WTC11 (cell line): ENCODE results near the gene ACBD3. TPM values are rescaled to one million over a fixed set of nuclear protein-coding genes. Genes with fewer than 3 reads are reported as not detected.
A peak's percentile ranks its signal among the peaks of the same experiment; 100 is the strongest.

Source experiments
- ATAC-seq: fragments of 200-7000 bp; cut with Tn5 transposase; 2 replicates; pipeline ENCODE4 v1.10.0; 2021; ENCODE audit warnings: mild to moderate bottlenecking, moderate library complexity
- CTCF ChIA-PET: fragments of 300-600 bp; sonication (Branson Sonifier 250); formaldehyde crosslinking; loops from one replicate; lab custom pipeline; 2021; ENCODE audit warnings: antibody characterized with exemption; lab: Charles Lee
- POLR2A ChIA-PET: fragments of 350-600 bp; sonication (Branson Sonifier 250); formaldehyde crosslinking; loops from one replicate; lab custom pipeline; 2021; ENCODE audit warnings: antibody characterized with exemption; lab: Charles Lee
- DNase-seq: peaks from one replicate; pipeline ENCODE4 v3.0.0; 2021; ENCODE audit warnings: low spot score
- H3K27ac Mint-ChIP-seq: 2 replicates; pipeline ENCODE4 v1.8.0; 2021; ENCODE audit warnings: mixed read lengths
- H3K27me3 Mint-ChIP-seq: 2 replicates; pipeline ENCODE4 v1.8.0; 2021; ENCODE audit warnings: low read depth, mild to moderate bottlenecking, moderate library complexity, mixed read lengths
- H3K36me3 Mint-ChIP-seq: 2 replicates; pipeline ENCODE4 v1.8.0; 2021; ENCODE audit warnings: mixed read lengths
- H3K4me1 Mint-ChIP-seq: 2 replicates; pipeline ENCODE4 v1.8.0; 2022; ENCODE audit warnings: mixed read lengths
- H3K4me3 Mint-ChIP-seq: 2 replicates; pipeline ENCODE4 v1.8.0; 2021; ENCODE audit warnings: mild to moderate bottlenecking, moderate library complexity, mixed read lengths
- H3K9me3 Mint-ChIP-seq: 2 replicates; pipeline ENCODE4 v1.8.0; 2021; ENCODE audit warnings: mixed read lengths
- CREM ChIP-seq: sonication (generic); formaldehyde crosslinking; IDR thresholded peaks from 2 replicates; pipeline ENCODE4 v1.8.1; 2022; ENCODE audit warnings: mild to moderate bottlenecking, missing genetic modification reagents, moderate library complexity
- MXD4 ChIP-seq: fragments of 250-450 bp; sonication (Bioruptor Pico); IDR thresholded peaks from 2 replicates; pipeline ENCODE4 v1.8.0; 2021; ENCODE audit warnings: mild to moderate bottlenecking, moderate library complexity, borderline replicate concordance
- MYBL2 ChIP-seq: sonication (generic); formaldehyde crosslinking; IDR thresholded peaks from 2 replicates; pipeline ENCODE4 v1.8.1; 2023; ENCODE audit warnings: mild to moderate bottlenecking, moderate library complexity, missing genetic modification reagents
- NFYB ChIP-seq: sonication (generic); formaldehyde crosslinking; conservative IDR thresholded peaks from 2 replicates; pipeline ENCODE4 v1.8.0; 2022; ENCODE audit warnings: low read depth, missing genetic modification reagents
- PRRX2 ChIP-seq: fragments of 250-450 bp; sonication (Bioruptor Pico); IDR thresholded peaks from 2 replicates; pipeline ENCODE4 v1.8.0; 2021; ENCODE audit warnings: mild to moderate bottlenecking
- RORB ChIP-seq: fragments of 250-450 bp; sonication (Bioruptor Pico); IDR thresholded peaks from 2 replicates; pipeline ENCODE4 v1.9.0; 2021; ENCODE audit warnings: mild to moderate bottlenecking
- SMAD3 ChIP-seq: sonication (generic); formaldehyde crosslinking; IDR thresholded peaks from 2 replicates; pipeline ENCODE4 v1.8.0; 2022; ENCODE audit warnings: missing genetic modification reagents, mild to moderate bottlenecking, borderline replicate concordance
- SP1 ChIP-seq: sonication (generic); formaldehyde crosslinking; conservative IDR thresholded peaks from 2 replicates; pipeline ENCODE4 v1.8.1; 2022; ENCODE audit warnings: missing genetic modification reagents
- TEAD1 ChIP-seq: sonication (generic); formaldehyde crosslinking; IDR thresholded peaks from 2 replicates; pipeline ENCODE4 v1.8.0; 2022; ENCODE audit warnings: mild to moderate bottlenecking, missing genetic modification reagents
- ZNF219 ChIP-seq: sonication (generic); formaldehyde crosslinking; IDR thresholded peaks from 2 replicates; pipeline ENCODE4 v1.8.0; 2023; ENCODE audit warnings: missing genetic modification reagents, mild to moderate bottlenecking, borderline replicate concordance
- ZNF232 ChIP-seq: sonication (generic); formaldehyde crosslinking; IDR thresholded peaks from 2 replicates; pipeline ENCODE4 v1.8.0; 2022; ENCODE audit warnings: mild to moderate bottlenecking, missing genetic modification reagents
- ZNF263 ChIP-seq: sonication (generic); formaldehyde crosslinking; IDR thresholded peaks from 2 replicates; pipeline ENCODE4 v1.8.1; 2022; ENCODE audit warnings: low read depth, mild to moderate bottlenecking, moderate library complexity, missing genetic modification reagents
- ZNF423 ChIP-seq: fragments of 250-450 bp; sonication (Bioruptor Pico); IDR thresholded peaks from 2 replicates; pipeline ENCODE4 v2.1.2; 2022; ENCODE audit warnings: mild to moderate bottlenecking, moderate library complexity
- ZNF671 ChIP-seq: fragments of 250-450 bp; sonication (Bioruptor Pico); IDR thresholded peaks from 2 replicates; pipeline ENCODE4 v1.8.0; 2021; ENCODE audit warnings: mild to moderate bottlenecking
- total RNA-seq: library from RNA; stranded (reverse); gene quantifications from 3 replicates; pipeline ENCODE4 v1.2.3, GENCODE V29; 2021
- TF ChIP-seq, protein P1 (sequence below): sonication (generic); formaldehyde crosslinking; IDR thresholded peaks from 2 replicates; pipeline ENCODE4 v1.8.1; 2022; ENCODE audit warnings: mild to moderate bottlenecking, missing genetic modification reagents, moderate library complexity, borderline replicate concordance
- TF ChIP-seq, protein P2 (sequence below): sonication (generic); formaldehyde crosslinking; IDR thresholded peaks from 2 replicates; pipeline ENCODE4 v1.8.1; 2023; ENCODE audit warnings: mild to moderate bottlenecking, missing genetic modification reagents, moderate library complexity
- TF ChIP-seq, protein P3 (sequence below): sonication (generic); formaldehyde crosslinking; IDR thresholded peaks from 2 replicates; pipeline ENCODE4 v1.8.1; 2023; ENCODE audit warnings: mild to moderate bottlenecking, missing genetic modification reagents
- TF ChIP-seq, protein P4 (sequence below): sonication (generic); formaldehyde crosslinking; IDR thresholded peaks from 2 replicates; pipeline ENCODE4 v1.8.1; 2023; ENCODE audit warnings: mild to moderate bottlenecking, missing genetic modification reagents, borderline replicate concordance
- TF ChIP-seq, protein P5 (sequence below): sonication (generic); formaldehyde crosslinking; IDR thresholded peaks from 2 replicates; pipeline ENCODE4 v1.8.1; 2022; ENCODE audit warnings: mild to moderate bottlenecking, moderate library complexity, missing genetic modification reagents

The ACBD3 gene
- total RNA-seq, 1 experiment from 2014 or later: 38.9 TPM

DNA sequence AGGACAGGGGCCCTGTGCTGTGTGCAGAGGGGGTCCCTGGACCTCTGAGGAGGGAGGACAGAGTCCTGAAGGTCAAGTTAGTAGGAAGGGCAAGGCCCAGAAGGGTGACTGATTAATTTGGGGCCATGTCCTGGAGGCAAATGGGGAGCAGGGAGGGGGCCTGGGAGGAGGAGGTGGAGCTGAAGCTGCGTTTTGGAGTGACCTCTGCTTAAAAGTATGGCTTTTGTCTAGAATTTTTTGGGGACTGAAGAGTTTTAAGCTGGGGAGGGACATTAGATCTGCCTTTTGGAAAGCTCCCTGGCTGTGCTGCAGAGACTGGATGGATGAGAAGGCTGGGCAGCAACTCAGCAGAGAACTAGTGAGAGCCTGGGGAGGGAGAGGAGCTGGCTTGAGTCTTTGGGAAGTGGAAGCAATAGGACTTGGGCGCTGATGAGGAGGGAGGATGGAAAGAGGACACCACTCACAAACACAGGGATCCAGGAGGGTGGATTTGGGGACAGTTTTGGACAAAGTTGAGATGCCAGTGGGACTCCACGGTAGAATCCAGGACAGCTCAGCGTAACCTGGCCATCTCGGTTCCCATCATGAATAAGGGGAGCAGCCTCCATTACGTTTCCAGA lies 52.9 kb downstream of the ACBD3 start (continued):
- TF ChIP-seq NFYB (no peak), CREM (no peak), SP1 (no peak), SMAD3 (CRISPR knock-in tag) (no peak), TEAD1 (no peak), MYBL2 (CRISPR knock-in tag) (no peak), ZNF232 (CRISPR knock-in tag) (no peak), MXD4 (CRISPR knock-in tag) (no peak), RORB (no peak)
- TF ChIP-seq, protein P1, sequence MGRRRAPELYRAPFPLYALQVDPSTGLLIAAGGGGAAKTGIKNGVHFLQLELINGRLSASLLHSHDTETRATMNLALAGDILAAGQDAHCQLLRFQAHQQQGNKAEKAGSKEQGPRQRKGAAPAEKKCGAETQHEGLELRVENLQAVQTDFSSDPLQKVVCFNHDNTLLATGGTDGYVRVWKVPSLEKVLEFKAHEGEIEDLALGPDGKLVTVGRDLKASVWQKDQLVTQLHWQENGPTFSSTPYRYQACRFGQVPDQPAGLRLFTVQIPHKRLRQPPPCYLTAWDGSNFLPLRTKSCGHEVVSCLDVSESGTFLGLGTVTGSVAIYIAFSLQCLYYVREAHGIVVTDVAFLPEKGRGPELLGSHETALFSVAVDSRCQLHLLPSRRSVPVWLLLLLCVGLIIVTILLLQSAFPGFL: no peak
- TF ChIP-seq, protein P2, sequence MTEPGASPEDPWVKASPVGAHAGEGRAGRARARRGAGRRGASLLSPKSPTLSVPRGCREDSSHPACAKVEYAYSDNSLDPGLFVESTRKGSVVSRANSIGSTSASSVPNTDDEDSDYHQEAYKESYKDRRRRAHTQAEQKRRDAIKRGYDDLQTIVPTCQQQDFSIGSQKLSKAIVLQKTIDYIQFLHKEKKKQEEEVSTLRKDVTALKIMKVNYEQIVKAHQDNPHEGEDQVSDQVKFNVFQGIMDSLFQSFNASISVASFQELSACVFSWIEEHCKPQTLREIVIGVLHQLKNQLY (CRISPR knock-in tag): no peak

DNA sequence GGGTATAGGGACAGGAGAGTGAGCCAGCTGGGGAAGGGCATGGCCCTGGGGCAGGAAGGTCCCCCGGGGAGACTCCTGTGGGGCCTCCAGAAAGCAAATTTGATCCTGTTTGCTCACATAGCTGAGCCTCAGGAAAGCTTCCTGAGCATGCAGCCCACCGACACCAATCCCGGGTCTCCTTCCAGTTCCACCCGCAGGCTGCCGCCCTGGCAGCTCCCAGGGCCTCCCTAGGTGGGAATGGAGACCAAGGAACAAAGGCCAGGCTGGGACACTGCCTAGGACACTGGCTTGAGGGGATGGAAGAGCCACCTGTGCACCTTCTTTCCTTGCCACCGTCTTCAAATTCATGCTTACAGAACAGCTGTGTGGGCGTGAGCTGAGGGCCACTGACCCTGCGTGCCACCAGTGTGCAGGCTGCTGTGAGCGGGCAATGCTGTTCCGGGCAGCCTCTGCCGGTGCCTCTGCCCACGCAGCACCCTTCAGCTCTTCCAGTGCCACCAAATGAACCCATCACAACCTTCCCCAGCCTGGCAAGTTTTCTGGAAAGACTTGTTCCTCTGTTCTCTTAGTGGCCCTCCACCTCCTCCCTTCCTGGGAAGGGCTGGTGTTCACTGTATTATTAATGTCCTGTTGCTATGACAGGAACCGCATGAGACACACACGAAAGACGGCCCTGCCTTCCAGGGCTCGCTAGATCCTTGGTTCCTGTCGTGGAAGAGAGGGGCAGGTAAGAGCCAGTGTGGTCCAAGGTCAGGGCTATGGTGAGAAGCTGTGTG lies 53.6 kb downstream of the ACBD3 start:
- ATAC-seq (no peak), DNase-seq (no peak)
- CTCF ChIA-PET: interaction anchor here (0.9 to 1.7 kb wide), 7 partner anchors 8 to 201 kb away, joined by 3 to 16 read pairs (median 5); no protein-coding TSS in a partner anchor
- POLR2A ChIA-PET: no interaction called here
- Mint-ChIP-seq H3K4me1 (peaks cover 35% of the 10 kb centered on the region), H3K9me3 (peaks cover 6% of the 10 kb centered on the region), H3K4me3 (no peak overlapping the region), H3K36me3 (no peaks in the 10 kb centered on the region), H3K27me3 (no peaks in the 10 kb centered on the region), H3K27ac (peak overlapping the region; percentile 43; the same call in 1 of the 2 replicates)
- TF ChIP-seq, protein P3, sequence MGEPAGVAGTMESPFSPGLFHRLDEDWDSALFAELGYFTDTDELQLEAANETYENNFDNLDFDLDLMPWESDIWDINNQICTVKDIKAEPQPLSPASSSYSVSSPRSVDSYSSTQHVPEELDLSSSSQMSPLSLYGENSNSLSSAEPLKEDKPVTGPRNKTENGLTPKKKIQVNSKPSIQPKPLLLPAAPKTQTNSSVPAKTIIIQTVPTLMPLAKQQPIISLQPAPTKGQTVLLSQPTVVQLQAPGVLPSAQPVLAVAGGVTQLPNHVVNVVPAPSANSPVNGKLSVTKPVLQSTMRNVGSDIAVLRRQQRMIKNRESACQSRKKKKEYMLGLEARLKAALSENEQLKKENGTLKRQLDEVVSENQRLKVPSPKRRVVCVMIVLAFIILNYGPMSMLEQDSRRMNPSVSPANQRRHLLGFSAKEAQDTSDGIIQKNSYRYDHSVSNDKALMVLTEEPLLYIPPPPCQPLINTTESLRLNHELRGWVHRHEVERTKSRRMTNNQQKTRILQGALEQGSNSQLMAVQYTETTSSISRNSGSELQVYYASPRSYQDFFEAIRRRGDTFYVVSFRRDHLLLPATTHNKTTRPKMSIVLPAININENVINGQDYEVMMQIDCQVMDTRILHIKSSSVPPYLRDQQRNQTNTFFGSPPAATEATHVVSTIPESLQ (CRISPR knock-in tag): no peak
- peak; percentile 72 for TF ChIP-seq ZNF423 (CRISPR knock-in tag)

DNA sequence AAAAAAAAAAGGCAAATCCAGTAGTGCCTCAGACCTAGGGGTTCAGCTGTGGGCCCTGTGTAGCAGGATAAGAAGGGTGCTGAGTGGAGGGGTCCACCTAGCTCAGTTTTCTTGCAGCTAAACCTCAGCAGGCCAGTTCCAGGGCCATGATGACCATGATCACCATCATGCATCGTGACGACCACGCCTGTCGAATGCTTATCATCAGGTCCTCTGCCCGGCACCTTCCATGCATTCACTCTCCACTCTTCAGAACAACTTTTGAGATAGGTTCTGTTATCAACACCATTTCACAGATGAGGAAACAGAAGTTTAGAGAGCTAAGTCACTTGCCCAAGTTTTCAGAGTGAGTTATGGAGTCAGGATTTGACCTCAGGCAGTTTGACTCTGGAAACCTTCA lies 54.9 kb downstream of the ACBD3 start:
- no peaks in the 10 kb centered on the region for H3K36me3 Mint-ChIP-seq
- DNase-seq: no peak
- H3K27ac Mint-ChIP-seq: no peak overlapping the region
- ATAC-seq: no peak
- H3K4me1 Mint-ChIP-seq: peaks cover 44% of the 10 kb centered on the region
- CTCF ChIA-PET: interaction anchor here (0.6 to 1.7 kb wide), 2 partner anchors 8 to 200 kb away, joined by 3 to 8 read pairs; no protein-coding TSS in a partner anchor
- POLR2A ChIA-PET: no interaction called here
- H3K27me3 Mint-ChIP-seq: no peaks in the 10 kb centered on the region; the same call in 1 of the 2 replicates
- H3K9me3 Mint-ChIP-seq: peaks cover 6% of the 10 kb centered on the region
- no peak overlapping the region for H3K4me3 Mint-ChIP-seq
- TF ChIP-seq, protein P4, sequence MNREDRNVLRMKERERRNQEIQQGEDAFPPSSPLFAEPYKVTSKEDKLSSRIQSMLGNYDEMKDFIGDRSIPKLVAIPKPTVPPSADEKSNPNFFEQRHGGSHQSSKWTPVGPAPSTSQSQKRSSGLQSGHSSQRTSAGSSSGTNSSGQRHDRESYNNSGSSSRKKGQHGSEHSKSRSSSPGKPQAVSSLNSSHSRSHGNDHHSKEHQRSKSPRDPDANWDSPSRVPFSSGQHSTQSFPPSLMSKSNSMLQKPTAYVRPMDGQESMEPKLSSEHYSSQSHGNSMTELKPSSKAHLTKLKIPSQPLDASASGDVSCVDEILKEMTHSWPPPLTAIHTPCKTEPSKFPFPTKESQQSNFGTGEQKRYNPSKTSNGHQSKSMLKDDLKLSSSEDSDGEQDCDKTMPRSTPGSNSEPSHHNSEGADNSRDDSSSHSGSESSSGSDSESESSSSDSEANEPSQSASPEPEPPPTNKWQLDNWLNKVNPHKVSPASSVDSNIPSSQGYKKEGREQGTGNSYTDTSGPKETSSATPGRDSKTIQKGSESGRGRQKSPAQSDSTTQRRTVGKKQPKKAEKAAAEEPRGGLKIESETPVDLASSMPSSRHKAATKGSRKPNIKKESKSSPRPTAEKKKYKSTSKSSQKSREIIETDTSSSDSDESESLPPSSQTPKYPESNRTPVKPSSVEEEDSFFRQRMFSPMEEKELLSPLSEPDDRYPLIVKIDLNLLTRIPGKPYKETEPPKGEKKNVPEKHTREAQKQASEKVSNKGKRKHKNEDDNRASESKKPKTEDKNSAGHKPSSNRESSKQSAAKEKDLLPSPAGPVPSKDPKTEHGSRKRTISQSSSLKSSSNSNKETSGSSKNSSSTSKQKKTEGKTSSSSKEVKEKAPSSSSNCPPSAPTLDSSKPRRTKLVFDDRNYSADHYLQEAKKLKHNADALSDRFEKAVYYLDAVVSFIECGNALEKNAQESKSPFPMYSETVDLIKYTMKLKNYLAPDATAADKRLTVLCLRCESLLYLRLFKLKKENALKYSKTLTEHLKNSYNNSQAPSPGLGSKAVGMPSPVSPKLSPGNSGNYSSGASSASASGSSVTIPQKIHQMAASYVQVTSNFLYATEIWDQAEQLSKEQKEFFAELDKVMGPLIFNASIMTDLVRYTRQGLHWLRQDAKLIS (CRISPR knock-in tag): no peak
- TF ChIP-seq PRRX2 (CRISPR knock-in tag) (no peak), ZNF263 (CRISPR knock-in tag) (no peak), ZNF219 (CRISPR knock-in tag) (no peak), ZNF671 (CRISPR knock-in tag) (no peak)
- TF ChIP-seq, protein P5, sequence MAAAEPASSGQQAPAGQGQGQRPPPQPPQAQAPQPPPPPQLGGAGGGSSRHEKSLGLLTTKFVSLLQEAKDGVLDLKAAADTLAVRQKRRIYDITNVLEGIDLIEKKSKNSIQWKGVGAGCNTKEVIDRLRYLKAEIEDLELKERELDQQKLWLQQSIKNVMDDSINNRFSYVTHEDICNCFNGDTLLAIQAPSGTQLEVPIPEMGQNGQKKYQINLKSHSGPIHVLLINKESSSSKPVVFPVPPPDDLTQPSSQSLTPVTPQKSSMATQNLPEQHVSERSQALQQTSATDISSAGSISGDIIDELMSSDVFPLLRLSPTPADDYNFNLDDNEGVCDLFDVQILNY (CRISPR knock-in tag): no peak
- TF ChIP-seq, protein P2 (CRISPR knock-in tag): no peak
